Measurements from ENCODE around the gene TAPBP.

DNA sequence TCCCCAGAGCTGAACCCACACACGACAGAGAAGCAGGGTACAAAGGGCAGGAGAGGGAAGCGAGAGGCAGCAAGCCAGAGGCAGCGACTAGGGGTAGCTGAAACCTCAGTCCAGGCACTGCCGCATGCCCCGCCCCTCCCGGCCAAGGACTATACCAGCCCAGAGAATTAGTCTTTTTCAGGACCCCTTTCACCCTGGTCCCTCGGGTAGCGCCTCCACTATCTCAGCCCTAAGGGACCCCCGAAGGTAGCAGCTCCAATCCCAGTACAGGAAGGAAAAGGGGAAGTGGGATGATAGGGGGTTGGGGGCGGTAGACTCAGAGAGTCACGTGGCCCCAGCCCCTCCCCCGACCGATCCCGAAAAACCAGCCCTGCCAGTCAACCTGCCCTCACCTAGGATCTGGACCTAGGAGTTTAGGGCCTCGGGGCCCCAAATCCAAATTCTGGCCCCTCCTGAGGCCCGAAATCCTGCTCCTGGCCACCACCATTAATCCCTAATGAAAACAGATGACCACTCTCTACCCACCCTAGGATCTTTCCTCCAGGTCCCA, 16.4 kb downstream of the TAPBP start:
- TF ChIP-seq, protein P1, sequence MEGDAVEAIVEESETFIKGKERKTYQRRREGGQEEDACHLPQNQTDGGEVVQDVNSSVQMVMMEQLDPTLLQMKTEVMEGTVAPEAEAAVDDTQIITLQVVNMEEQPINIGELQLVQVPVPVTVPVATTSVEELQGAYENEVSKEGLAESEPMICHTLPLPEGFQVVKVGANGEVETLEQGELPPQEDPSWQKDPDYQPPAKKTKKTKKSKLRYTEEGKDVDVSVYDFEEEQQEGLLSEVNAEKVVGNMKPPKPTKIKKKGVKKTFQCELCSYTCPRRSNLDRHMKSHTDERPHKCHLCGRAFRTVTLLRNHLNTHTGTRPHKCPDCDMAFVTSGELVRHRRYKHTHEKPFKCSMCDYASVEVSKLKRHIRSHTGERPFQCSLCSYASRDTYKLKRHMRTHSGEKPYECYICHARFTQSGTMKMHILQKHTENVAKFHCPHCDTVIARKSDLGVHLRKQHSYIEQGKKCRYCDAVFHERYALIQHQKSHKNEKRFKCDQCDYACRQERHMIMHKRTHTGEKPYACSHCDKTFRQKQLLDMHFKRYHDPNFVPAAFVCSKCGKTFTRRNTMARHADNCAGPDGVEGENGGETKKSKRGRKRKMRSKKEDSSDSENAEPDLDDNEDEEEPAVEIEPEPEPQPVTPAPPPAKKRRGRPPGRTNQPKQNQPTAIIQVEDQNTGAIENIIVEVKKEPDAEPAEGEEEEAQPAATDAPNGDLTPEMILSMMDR (IDR thresholded peaks at IDR 0.05): no peak
- TF ChIP-seq POLR2A (IDR thresholded peaks at IDR 0.05) (no peak), EP300 (IDR thresholded peaks at IDR 0.05) (no peak), POLR2AphosphoS5 (IDR thresholded peaks at IDR 0.05) (no peak)

Measured in sigmoid colon (tissue), 4 donors.